Vagina (tissue), 2 donors: ENCODE data around the gene ADAMTS15.

Experiments used
- POLR2A ChIP-seq, 2 donors: fragments of 450-650 bp; IDR thresholded peaks; one replicate each; pipeline ENCODE4 v1.6.1; 2017; ENCODE audit warnings: antibody characterized with exemption in 2 of 2, mild to moderate bottlenecking in 2 of 2, moderate library complexity in 2 of 2
- POLR2AphosphoS5 ChIP-seq, 2 donors: sonication (generic); formaldehyde crosslinking; IDR thresholded peaks; one replicate each; pipeline ENCODE4 v1.9.0; 2017; ENCODE audit warnings: antibody characterized with exemption in 2 of 2, mild to moderate bottlenecking in 2 of 2, low read depth in 1 of 2; ENCODE audit not compliant: insufficient read depth in 1 of 2
- TF ChIP-seq, protein P1 (sequence below), 3 experiments: fragments of 450-650 bp in 2 of 3; fragments of 200-600 bp in 1 of 3; sonication (generic) in 1 of 3; IDR thresholded peaks; one replicate each; pipeline ENCODE4 v1.5.1; 2017 to 2019; ENCODE audit warnings: antibody characterized with exemption in 3 of 3, mild to moderate bottlenecking in 2 of 3, moderate library complexity in 2 of 3

DNA sequence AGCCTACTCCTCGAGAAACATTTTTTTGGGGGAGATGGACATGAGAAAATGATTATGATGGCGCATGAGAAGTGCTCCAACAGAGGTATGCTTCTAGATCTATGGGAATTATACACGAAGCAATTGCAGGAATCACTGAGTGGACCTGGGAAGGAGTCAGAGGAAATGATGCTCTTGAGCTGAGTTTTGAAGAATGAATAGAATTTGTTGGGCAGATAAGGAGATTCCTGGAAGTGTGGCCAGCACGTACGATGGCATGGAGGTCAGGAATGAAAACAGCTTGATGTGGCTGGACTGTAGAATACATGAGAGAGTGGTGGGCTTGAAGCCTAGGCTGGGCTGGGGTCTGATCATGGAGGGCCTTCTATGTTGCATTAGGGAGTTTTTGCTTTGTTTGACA is 31.7 kb downstream of the ADAMTS15 start:
- TF ChIP-seq, protein P1, sequence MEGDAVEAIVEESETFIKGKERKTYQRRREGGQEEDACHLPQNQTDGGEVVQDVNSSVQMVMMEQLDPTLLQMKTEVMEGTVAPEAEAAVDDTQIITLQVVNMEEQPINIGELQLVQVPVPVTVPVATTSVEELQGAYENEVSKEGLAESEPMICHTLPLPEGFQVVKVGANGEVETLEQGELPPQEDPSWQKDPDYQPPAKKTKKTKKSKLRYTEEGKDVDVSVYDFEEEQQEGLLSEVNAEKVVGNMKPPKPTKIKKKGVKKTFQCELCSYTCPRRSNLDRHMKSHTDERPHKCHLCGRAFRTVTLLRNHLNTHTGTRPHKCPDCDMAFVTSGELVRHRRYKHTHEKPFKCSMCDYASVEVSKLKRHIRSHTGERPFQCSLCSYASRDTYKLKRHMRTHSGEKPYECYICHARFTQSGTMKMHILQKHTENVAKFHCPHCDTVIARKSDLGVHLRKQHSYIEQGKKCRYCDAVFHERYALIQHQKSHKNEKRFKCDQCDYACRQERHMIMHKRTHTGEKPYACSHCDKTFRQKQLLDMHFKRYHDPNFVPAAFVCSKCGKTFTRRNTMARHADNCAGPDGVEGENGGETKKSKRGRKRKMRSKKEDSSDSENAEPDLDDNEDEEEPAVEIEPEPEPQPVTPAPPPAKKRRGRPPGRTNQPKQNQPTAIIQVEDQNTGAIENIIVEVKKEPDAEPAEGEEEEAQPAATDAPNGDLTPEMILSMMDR (IDR thresholded peaks at IDR 0.05): no peak
- TF ChIP-seq POLR2AphosphoS5 (IDR thresholded peaks at IDR 0.05; ENCODE audit: insufficient read depth in 1 of 2, low read depth in 1 of 2): no peak
- TF ChIP-seq POLR2A (IDR thresholded peaks at IDR 0.05): no peak
